Left renal cortex interstitium (tissue), 4 donors: ENCODE results near the gene CDC42BPA. TPM values are rescaled to one million over a fixed set of nuclear protein-coding genes. Genes with fewer than 3 reads are reported as not detected.
A peak's percentile ranks its signal among the peaks of the same experiment; 100 is the strongest.
"Not testable (repeated sequence)": the region's sequence is repeated elsewhere in the genome, so short reads cannot be mapped to it uniquely, and the experiment has no call there.

Source experiments
- DNase-seq, 4 donors: peaks; one replicate each; pipeline ENCODE4 v3.0.0-alpha.2; 2013; ENCODE audit warnings: low read depth in 4 of 4, low spot score in 2 of 4, missing footprints in 1 of 4
- polyA plus RNA-seq, 4 donors: library from polyadenylated mRNA; unstranded; fragments of 120-200 nt; gene quantifications; one replicate each; pipeline ENCODE4 v1.2.1, GENCODE V29; 2013; ENCODE audit not compliant: insufficient read length in 4 of 4

The CDC42BPA gene
- polyA plus RNA-seq, 4 donors = 36.2 to 41.0 (median 39.3) TPM

DNA sequence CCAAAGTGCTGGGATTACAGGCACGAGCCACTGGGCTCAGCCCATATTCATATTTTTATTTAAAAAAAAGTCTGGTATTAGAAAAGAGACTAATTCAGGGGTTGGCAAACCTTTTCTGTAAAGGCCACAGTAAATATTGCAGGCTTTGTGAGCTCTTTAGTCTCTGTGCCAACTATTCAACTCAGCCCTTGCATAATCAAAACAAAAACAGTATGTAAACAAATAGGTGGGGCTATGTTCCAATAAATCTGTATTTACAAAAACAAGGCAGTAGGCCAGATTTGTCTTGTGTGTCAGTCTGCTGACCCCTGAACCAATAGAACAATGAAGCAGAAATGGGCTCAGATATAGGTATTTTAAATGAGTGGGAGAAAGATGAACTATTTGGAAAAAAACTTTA is 49.3 kb downstream of the CDC42BPA start:
- DNase-seq = no peak

DNA sequence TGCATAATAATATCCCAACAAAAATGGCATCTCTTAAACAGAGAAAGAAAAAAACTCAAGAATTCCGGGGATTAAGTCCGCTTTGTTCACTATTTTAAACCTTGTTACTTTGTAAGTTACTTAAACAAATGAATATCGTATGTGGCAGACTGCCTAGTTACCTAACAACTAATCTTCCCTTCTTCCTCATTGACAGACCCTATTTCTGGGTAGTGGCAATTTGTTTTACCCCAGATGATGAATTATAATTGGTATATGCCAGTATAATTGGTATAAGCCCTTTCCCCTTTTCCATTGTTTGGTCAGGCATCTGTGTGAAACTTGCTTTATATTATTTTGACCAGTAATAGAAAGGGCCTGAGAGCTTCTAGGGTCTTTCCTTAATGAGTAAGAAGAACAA is 52.4 kb downstream of the CDC42BPA start:
- no peak for DNase-seq

DNA sequence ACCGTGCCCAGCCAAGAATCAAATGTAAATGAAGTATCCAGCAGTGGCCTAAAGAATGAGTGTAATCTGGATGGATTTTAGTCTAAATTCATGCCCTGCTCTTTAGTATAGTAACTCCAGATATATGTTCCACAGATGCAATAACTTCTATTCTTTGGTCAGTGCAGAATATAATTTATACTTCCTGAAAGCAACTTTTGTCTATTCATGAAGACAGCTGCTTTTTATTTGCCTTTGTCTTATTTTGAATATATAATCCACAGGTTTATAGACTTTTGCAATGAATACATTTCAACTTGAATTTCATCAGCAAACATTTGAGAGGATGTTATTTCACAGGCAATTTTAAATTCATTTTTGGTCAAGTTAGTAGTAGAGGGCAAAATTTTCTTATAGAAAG is 54.4 kb downstream of the CDC42BPA start:
- no peak for DNase-seq

DNA sequence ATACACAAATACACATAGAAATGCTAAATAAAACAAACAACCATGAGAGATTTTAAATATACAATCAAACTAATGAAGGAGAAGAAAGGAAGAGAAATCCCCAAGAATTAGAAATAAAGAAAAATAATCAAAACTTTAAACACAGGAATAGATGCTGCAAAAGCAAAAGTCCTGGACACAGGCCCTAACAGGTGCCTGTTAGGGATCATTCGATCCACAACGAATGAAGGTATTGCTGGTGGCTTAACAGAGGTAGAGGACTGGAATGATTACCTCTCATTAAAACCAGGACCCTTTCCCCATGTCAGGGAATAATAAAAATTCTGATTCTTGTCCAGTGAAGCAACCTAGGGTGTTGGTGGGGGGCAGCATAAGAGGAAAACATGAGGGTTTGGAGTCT is 56.8 kb downstream of the CDC42BPA start:
- no peak for DNase-seq

DNA sequence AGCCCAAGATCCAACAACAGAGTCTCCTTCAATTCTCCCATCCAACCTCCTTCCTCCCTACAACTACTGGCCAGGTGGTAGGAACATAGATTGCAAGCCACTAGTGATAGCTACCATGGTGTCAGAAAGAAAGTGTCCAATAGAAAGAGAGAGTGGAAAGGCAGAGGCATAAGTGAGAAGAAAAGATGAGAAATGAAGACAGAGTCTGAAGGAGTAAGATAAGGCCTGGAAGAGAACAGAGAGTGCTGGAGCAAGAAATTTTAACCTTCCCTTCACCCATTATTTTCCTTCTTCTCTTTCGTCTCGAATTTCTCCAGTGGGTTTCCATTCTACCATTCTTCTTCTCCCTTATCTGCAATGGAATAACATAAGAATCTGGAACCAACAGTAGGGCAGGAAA is 57.9 kb downstream of the CDC42BPA start:
- DNase-seq = no peak

DNA sequence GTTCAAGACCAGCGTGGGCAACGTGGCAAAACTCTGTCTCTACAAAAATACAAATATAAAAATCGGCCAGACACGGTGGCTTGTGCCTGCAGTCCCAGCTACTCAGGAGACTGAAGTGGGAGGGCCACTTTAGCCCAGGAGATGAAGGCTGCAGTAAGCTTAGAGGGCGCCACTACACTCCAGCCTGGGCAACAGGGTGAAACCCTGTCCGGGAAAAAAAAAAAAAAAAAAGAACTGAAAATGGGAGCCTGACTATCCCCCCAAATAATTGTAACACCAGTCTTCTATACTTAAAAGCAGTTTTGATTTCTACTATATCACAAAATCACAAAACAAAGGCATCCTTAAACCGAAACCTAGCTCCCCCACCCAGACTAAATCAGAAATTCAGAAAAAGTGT is 60.3 kb downstream of the CDC42BPA start:
- no peak for DNase-seq

DNA sequence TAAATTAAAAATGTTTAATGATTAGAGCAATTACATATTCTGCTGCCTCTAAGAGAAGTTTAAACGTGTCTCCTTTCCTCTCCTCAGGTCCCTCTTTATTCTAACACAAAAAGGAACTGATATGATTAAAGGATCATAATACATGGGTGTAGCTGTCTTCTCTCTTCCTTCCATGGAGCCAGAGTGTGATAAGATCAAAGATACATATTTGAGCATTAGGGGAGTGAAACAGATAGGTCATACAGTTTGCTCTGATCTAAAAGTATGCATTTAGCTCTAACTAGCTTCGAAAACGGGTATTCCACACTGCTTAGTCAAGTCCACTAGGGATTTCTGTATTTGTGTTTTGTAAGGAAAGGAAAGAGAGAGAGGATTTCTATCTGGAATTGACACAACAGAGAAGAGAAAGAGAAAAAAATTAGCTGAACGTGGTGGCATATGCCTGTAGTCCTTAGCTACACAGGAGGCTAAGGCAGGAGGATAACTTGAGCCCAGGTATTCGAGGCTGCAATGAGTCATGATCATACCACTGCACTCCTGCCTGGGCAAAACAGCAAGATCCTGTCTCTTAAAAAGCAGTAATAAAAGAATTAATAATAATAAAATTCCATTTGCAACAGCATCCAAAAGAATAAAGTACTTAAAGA is 63.1 kb downstream of the CDC42BPA start:
- no peak for DNase-seq

DNA sequence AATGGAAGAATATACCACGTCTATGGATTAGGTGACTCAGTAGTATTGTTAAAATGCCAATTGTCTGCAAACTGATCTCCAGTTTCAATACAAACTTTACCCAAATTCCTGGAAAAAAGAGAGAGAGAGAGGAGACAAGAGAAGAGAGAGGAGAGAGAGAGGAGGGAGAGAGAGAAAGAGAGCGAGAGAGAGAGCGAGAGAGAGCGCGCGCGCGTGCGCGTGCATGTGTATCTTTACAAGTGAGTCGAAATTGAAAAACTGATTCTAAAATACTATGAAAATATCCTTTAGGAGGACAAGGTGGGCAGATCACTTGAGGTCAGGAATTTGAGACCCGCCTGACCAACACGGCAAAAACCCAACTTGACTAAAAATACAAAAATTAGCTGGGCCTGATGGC is 65.2 kb downstream of the CDC42BPA start:
- no peak for DNase-seq

DNA sequence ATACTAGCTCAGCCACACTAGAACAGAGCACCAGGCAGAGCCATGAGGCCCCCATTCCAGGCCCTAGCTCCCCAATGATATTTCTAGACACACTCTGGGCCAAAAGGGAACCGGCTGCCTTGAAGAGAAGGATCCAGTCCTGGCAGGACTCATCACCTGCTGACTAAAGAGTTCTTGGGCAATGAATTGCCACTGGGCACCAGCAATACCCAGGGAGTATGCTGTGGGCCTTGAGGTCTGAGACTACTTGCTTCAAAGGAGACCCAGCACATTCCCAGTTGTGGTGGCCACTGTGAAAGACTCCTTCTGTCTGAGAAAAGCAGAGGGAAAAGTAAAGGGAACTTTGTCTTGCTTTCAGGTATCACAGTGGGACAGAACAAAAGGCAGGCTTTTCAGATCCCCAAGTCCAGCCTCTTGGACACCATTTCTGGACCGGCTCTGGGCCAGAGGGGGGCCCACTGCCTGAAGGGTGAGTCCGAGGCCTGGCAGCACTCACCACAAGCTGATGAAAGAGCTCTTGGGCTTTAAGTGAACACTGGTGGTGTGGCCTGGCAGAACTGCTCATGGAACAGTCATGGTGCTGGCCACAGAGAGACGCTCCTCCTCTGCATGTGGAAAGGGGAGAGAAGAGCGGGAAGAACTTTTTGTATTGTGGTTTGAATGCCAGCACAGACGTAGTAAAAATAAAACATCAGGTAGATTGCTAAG is 72.5 kb downstream of the CDC42BPA start:
- DNase-seq = no peak

DNA sequence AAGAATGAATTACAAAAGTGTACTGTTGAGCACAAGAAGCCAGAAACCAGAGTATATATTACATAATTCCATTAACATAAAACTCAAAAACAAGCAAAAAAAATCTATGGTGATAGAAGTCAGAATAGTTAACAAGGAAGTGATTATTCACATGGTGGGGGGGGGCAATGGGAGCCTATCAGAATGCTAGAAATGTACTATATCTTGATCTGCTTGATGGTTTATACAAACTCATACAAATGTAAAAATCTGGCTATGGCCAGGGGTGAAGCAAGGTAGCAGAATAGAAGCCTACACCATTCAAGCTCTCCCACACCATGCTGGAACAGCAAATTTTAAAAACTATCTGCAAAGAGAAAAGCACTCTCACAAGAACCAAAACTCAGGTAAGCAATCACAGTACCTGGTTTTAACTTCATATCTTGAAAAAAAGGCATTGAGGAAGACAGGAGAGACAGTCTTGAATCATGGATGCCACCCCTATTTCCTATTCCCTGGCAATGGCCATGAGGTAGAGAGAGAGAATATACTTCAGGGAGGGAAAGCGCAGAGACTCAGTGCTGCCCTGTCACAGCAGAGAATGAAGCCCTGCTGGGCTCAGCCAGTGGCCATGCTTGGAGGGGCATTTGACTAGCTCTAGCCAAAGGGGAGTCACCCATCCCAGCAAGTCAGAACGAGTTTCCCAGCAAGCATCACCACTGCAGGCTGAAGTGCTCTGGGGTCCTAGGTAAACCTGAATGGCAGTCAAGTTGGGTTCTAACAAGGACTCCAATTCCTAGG is 73.8 kb downstream of the CDC42BPA start:
- DNase-seq = peak in 1 of 4 donors; percentile 2

DNA sequence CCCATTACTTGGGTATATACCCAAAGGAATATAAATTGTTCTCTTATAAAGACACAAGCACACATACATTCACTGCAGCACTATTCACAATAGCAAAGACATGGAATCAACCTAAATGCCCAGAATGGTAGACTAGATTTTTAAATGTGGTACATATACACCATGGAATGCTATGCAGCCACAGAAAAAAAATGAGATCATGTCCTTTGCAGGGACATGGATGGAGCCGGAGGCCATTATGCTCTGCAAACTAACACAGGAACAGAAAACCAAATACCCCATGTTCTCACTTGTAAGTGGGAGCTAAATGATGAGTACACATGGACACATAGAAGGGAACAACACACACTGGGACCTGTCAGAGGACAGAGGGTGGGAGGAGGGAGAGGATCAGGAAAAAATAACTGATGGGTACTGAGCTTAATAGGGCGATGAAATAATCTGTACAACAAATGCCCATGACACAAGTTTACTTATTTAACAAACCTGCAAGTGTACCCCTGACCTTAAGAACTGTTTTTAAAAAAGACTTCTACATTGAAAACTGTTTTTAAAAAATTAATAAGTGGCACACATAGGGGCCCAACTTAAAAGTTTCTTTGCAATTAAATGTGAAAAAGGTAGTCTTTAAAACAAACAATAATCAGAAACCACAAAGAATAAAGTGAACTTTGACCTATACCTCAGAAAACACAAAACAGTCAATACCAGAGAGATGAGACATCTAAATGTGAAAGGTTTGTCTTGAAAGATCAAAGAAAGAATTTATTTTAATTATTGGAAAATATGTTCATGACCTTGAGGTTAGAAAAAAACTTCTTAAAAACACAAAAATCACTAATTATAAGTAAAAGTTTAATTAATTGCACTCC is 75.2 kb downstream of the CDC42BPA start:
- DNase-seq = no peak

DNA sequence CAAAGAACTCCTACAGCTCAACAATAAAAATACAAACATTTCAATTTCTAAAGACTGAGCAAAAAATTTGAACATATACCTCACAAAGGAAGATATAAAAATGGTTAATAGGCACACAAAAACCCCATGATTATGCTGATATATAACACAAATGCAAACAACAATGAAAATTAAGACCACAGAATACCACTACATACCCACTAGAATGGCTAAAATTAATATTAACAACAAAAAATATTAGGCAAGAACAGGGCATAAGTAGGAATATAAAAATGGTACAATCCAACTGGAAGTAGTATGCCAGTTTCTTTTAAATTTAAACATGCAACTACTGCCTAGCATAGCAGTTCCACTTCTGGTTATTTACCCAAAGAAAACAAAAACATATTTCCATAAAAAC is 77.3 kb downstream of the CDC42BPA start:
- DNase-seq = no peak

DNA sequence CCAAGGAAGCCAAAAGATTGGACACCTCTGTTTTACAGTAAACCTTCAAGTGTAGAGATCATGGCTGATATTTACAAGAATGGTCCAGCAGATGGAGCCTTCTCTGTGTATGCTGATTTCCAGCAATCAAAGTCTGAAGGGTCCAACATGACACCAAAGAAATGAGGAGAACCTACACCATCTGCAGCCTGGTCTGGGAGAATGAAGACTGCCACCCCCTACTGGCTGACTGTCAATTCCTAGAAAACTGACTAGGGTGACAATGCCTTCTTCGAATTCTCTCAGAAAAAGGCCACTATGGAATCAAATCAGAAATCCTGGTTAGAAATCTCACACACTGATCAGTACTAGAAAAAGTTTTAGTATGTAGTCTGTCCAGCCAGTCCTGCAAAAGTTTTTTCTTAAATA is 83.3 kb downstream of the CDC42BPA start:
- DNase-seq = peak in 3 of 4 donors; percentile 22 to 34 (median 28)

DNA sequence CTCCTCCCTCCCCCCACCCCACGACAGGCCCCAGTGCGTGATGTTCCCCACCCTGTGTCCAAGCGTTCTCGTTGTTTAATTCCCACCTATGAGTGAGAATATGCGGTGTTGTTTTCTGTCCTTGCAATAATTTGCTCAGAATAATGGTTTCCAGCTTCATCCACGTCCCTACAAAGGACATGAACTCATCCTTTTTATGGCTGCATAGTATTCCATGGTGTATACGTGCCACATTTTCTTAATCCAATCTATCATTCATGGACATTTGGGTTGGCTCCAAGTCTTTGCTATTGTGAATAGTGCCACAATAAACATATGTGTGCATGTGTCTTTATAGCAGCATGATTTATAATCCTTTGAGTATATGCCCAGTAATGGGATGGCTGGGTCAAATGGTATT is 87.2 kb downstream of the CDC42BPA start:
- not testable (repeated sequence) for DNase-seq

DNA sequence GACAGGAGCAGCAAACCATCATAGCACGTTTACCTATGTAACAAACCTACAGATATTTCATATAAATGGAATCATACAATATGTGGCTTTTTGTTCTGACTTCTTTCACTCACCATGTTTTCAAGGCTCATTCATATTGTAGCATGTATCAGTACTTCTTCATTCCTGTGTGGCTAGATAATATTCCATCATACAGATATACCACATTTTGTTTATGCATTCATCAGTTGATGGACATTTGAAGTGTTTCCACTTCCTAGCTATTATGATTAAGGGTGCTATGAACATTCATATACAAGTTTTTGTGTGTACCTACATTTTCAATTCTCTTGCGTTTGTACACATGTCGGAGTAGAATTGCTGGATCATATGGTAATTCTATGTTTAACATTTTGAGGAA is 90.1 kb downstream of the CDC42BPA start:
- no peak for DNase-seq

DNA sequence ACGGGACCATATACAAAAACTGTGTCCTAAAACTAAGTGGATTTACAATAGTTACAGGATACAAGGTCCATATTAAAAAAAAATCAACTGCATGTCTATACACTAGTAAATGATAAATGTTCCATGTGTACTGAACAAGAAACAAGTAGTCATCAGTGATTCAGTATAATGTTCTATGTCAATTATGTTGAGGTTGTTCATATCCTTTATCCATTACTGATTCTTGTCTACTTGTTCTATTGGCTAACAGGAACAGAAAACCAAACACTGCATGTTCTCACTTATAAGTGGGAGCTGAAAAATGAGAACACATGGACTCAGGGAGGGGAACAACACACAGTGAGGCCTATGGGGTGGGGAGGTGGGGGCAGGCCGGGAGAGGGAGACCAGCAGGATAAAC is 90.5 kb downstream of the CDC42BPA start:
- DNase-seq = no peak

DNA sequence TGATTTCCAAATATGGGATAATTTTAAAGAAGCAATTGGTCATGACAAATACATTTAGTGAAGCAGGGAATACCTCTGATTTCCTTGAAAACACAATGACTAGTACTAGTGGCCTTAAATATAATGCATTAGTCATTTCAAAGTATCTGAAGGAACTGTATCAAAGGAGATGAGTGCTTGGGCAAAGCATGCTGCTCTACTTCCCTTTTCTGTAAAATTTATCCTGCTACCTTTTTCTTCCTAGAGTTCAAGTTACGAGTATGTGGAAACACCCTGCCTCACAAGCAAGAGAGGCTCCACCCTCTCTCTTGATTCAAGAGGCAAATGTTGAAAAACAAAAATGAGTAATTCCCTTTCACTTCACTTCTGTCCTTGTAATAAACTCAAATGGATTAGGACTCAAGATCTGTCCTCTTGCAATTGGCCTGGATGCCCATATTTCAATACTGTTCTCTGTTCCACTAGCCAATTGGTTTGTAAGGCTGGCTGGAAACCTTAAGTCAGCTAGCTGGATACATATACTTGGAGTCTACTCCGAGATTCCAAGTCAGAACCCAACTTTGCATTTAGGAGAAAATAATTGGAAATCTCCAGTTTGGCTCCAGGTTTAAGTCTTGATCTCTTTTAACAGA is 92.5 kb downstream of the CDC42BPA start:
- no peak for DNase-seq

DNA sequence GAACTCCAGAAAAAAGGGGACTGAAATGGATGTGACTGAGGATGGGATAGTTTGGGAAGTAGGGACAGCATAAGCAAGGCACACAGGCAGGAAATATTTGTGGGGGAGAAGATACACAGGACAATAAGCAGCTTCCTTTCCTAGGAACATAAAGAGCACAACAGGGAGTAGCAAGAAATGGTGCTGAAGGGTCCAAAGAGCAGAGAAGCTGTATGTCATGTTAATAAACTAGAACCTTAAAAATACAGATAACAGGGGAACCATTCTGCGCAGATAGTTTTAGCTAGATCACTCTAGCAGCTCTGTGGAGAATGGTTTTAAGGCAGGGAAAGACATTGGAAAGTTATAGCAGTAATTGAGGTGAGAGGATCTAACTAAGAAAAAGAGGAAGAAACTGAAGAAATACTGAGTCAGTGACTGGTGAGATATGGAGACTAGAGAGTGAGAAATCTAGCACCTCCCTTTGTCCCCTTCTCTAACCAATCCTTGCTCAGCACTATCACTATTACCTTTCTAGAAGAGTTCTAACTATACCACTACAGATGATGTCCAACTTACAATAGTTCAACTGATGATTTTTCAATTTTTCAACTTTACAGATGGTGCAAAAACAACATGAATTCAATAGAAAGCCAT is 95.0 kb downstream of the CDC42BPA start:
- no peak for DNase-seq

DNA sequence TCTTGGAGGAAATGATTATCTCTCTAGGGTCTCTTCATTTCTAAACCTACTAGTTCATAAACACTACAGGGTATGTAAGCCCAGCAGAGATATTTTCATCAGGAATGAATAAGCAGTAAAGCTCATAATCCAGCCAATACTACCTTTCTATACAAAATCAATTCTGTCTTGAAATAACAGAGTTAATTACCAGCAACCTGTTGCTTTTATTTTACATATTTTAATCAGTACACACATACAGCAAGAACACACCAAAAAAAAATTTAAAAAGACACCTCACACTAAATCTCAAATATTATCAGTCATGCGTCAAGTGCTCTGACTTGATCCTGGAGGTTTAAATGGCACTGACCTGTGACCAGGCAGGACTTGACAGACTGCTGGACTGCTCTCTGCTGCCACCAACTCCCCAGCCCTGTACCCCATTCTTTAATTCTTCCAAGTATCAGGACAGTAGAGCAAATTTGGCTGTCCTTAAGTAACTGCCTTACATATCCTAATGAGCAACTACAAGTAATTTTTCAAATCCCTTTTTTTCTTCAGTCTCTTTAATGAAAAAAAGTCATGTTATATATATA is 98.5 kb downstream of the CDC42BPA start:
- no peak for DNase-seq
